HS-27A (cell line): ENCODE measurements around the gene CCR5.
"Not testable (repeated sequence)": the region's sequence is repeated elsewhere in the genome, so short reads cannot be mapped to it uniquely, and the experiment has no call there.

Source experiments
- DNase-seq: peaks from one replicate; pipeline ENCODE4 v3.0.0-alpha.2; 2012; ENCODE audit warnings: low read depth, missing footprints

CCR5 gene

DNA sequence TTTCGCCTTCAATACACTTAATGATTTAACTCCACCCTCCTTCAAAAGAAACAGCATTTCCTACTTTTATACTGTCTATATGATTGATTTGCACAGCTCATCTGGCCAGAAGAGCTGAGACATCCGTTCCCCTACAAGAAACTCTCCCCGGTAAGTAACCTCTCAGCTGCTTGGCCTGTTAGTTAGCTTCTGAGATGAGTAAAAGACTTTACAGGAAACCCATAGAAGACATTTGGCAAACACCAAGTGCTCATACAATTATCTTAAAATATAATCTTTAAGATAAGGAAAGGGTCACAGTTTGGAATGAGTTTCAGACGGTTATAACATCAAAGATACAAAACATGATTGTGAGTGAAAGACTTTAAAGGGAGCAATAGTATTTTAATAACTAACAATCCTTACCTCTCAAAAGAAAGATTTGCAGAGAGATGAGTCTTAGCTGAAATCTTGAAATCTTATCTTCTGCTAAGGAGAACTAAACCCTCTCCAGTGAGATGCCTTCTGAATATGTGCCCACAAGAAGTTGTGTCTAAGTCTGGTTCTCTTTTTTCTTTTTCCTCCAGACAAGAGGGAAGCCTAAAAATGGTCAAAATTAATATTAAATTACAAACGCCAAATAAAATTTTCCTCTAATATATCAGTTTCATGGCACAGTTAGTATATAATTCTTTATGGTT is at the start of gene CCR5:
Gene CCR5, plus strand, starts transcription at position 108 of the 680 bp plus-strand sequence. CDS start 1,957 bp downstream, outside the sequence.
- DNase-seq, result no peak

DNA sequence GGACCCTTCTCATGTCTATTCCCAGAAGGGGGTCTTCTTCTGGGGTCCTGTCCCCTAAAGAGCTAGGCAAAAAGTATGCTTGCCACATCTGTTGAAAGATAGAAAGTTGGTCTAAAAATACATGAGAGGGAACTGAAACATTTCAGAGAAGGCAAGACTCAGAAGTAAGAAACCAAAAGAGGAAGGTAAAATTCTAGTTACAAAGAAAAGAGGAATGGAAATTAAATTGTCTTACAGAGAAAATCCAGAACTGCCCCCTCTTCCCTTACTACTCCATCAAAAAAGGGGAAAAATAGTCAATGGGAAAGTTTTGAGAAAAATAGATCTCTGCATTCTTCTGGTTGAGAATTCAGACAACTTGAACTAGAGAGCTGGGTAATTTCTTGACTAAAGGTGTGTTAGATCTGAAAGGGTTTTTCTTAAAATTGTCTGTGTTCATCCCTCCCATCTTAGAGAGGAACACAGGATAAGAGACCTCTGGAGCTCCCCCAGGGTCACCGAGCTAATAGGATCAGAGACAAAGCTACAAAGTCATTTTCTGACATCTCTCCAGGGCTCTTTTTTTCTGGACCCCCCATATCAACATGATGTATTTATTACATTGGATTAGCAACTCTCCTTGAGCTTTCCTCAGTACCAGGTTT is 49.2 kb upstream of the CCR5 start:
- DNase-seq, result no peak

DNA sequence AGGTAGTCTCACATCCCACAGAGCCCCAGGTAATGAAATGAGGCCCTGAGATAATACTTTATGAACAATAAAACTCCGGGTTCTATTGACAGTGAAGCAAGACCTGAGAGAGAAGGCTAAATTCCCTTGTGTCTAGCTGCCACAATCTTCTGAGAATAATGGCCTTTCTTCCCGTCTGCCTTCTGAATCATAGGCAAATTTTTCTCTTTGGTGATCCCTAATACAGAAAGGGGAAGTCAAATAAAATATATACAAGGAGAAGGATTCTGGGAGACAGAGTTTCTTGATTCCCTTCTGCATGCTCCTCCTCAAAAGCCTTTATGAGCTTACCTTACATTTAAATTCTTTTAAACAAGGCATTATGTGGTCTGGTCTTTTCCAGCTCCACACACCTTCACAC is 46.7 kb upstream of the CCR5 start:
- no peak for DNase-seq

DNA sequence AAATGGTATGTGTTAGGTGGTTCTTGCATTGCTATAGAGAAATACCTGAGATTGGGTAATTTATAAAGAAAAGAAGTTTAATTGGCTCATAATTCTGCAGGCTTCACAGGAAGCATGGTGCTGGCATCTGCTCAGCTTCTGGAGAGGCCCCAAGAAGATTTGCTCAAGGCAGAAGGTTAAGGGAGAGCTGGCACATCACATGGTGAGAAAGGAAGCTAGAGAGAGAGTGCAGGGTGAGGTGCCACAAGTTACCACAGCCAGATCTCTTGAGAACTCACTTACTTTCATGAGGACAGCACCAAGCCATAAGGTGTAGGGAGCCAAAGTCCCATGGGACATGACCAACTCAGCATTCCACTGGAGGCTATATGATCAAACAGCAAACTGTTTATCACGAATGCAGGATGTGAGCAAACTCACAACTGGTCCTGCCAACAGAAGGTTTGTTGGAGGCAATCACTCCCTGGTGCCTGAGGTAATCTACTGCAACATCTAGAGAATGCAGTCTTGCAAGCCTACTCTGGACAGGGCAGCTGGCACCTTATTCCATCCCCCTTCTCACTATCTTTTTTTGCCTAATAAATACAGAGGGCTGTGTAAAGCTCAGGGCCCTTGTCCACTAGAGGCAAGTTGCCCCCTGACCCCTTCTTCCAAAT is 45.0 kb upstream of the CCR5 start:
- DNase-seq, result no peak

DNA sequence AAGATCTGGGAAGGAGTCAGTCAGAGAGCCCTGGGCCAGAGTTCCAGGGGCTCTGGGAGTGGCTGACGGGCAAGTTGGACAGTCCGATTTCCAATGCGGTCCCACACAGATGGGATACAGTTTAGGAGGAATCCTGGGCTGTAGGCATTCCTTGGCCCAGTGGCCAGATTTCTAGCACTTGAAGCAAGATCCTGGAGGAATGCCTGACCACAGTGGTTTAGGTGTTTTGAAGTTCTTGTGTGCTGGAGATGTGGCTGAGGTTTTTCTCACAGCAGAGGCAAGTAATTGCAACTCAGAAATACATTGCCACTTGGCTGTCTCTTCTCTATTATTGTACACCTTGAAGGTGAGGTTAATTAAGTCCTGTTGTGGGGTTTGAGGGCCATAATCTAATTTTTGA is 40.1 kb upstream of the CCR5 start:
- DNase-seq, result not testable (repeated sequence)

DNA sequence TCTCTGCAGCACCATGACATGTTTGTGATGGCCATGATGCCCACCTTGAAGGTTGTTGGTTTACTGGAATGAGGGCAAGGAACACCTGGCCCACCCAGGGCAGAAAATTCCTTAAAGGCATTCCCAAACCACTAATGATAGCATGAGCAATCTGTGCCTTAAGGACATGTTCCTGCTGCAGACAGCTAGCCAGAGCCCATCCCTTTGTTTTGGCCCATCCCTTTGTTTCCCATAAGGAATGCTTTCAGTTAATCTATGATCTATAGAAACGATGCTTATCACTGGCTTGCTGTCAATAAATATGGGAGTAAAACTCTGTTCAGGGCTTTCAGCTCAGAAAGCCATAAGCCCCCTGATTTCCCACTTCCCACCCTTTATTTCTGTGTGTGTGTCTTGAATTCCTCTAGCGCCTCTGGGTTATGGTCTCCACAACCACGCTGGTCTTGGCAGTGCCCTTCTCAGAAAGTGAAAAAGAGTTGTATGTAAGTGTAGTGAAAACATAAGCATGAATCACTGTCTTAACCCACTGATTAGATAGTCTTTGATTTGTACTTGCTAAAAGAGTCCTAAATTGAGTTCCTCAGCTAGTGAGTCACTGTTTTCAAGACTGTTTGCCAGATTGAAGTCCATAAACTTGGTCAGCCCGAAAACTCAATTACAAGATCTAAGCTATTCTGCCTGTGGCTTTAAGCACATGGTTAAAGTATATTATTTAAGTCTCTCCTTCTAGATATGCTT is 35.8 kb upstream of the CCR5 start:
- DNase-seq, result no peak

DNA sequence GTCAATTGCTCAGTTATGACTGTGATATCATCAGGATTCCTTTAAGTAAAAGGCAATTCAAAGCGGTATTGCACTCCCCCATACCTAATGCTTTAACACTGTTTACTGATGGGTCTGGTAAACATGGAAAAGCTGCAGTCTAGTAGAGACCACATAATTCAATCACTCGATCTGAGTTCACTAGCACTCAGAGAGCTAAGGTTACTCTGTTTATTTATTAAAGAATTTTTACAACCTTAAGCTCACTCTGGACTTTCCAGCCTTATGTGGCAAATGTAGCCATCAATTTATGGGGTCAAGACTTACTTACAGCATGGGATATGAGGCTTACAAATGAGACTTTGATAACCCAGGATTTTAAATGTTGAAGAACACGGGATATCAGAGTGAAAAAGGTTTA is 35.2 kb upstream of the CCR5 start:
- no peak for DNase-seq

DNA sequence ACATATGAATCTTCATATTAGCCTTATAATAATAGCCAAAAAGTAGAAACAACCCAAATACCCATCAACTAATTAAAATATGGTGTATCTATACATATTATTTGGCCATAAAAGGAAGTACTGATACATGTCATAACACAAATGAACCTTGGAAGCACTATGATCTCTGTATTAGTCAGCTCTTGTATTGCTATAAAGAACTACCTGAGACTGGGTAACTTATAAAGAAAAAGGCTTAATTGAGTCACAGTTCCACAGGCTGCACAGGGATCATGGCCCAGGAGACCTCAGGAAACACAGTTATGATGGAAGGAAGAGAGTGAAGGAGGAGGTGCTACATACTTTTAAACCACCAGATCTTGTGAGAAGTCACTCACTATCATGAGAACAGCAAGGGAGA is 32.8 kb upstream of the CCR5 start:
- DNase-seq, result no peak

DNA sequence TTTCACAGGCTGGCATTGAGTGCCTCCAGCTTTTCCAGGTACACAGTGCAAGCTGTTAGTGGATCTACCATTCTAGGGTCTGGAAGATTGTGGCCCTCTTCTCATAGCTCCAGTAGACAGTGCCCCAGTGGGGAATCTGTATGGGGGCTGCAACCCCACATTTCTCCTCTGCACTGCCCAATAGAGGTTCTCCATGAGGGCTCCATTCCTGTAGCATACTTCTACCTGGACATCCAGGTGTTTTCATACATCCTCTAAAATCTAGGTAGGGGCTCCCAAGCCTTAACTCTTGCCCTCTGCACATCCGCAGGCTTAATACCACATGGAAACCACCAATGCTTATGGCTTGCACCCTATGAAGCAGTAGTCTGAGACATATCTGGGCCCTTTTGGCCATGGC is 31.9 kb upstream of the CCR5 start:
- no peak for DNase-seq

DNA sequence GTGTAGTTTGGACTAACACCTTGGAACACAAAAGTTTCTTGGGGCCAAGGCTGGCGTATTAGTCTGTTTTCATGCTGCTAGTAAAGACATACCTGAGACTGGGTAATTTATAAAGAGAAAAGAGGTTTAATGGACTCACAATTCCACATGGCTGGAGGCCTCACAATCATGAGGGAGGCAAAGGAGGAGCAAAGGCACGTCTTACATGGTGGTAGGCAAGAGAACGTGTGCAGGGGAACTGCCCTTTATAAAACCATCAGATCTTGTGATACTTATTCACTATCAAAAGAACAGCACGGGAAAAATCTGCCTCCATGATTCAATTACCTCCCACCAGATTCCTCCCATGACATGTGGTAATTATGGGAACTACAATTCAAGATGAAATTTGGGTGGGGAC is 26.3 kb upstream of the CCR5 start:
- no peak for DNase-seq

DNA sequence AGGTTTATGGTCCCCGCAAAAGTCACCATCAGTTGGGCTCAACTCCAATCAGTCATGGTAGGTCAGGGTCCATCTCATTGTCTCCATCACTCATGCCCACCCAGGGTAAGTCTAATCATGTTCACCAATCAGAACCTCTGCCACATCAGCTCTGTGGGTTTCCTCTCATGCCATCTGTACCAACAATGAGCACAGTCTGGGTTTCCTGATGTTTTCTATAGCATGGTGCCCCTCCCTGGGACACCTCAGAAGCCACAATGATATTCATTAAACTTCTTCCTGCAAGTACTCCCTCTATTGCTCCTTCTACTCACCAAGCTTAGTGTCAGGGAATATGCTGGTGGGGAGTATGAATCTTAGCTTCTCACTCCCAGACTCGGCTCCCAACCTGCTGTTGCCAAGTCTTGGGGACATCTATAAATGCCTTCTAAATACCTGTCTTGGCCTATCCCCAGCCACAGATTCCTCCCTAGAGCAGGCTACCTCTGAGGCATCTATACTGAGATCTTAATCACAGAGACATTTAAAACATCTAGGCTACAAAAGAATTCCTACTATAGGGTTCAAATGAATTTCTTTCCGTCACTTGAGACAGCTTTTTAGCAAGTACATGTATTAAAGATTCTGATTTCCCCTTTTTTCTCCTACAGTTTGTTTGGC is 21.8 kb upstream of the CCR5 start:
- no peak for DNase-seq

DNA sequence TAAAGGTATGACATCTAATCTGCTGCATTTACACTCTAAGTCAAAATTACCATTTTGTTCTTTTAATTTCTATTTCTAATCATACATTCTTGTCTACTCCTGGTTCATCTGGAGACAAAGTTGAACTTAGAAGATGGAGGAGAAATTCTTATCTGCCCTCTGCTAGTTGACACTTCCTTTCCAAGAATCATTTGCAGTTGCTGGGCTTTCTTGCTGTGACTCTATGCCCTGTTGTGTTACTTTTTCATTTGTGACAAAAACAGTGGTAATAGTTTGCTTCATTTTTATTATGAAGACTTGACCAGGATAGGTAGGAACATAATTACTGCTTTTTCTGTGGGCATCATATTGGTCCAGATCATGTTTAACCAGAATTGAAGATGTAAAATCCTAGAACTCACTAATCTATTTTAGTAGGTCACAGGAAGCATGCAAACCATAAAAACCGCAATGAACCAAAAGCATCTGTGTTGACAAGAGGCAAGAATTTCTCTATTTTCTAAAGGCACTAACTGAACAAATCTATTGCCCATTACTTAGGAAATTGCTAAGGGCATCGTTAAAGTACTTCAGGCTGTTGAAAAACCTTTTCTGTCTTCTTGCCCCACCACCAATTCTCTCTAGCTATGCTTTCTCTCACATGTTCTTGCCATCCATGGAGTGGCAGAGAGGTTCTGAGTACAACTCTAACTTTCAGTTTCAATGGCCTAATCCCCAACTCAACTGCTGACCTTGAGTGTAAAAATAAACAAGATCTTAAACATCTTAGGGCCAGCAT is 21.1 kb upstream of the CCR5 start:
- no peak for DNase-seq

DNA sequence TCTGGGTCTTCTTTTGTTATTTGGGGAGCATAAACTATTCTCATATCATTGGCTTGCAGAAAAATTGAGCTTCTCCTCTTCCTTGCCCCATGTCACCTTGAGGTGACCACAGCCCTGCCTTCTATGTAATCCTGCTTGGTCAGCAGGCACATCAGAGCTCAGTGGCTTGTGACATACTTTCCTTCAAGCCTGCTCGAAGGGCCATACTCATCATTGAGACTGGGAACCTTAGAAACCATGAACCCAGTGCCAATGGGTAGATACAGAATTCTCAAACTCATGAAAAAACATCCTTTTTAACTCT is 20.5 kb upstream of the CCR5 start:
- DNase-seq, result no peak

DNA sequence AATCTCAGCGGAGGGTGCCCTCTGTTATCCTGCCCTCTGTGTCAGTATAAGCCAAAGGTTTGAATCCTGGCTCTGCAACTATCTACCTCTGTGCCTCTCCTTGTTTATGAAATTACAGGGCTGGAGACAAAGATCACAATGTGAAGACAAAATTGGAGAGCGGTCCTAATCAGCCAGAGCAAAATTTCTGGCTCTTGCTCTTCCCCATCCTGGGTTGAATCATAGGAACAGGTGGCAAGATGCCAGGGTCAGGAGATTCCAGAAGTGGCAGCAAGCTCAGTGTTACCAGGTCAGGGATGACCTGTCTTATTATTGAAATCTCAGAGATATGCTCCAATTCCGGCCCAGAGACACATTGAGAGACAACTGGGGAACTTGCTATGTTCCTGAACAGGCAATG is 19.1 kb upstream of the CCR5 start:
- no peak for DNase-seq

DNA sequence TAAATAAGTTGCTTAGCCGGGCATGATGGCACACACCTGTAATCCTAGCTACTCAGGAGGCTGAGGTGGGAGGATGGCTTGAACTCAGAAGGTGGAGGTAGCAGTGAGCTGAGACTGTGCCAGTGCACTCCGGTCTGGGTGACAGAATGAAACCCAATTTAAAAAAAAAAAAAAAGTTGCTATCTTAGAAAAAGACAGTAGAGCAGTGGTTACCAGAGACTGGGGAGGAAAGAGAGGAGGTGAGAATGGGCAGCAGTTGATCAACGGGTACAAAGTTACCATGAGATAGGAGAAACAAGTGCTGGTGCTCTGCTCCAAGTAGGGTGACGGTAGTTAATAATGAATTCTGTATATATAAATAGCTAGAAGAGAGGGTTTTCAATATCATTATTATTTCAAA is 17.7 kb upstream of the CCR5 start:
- no peak for DNase-seq

DNA sequence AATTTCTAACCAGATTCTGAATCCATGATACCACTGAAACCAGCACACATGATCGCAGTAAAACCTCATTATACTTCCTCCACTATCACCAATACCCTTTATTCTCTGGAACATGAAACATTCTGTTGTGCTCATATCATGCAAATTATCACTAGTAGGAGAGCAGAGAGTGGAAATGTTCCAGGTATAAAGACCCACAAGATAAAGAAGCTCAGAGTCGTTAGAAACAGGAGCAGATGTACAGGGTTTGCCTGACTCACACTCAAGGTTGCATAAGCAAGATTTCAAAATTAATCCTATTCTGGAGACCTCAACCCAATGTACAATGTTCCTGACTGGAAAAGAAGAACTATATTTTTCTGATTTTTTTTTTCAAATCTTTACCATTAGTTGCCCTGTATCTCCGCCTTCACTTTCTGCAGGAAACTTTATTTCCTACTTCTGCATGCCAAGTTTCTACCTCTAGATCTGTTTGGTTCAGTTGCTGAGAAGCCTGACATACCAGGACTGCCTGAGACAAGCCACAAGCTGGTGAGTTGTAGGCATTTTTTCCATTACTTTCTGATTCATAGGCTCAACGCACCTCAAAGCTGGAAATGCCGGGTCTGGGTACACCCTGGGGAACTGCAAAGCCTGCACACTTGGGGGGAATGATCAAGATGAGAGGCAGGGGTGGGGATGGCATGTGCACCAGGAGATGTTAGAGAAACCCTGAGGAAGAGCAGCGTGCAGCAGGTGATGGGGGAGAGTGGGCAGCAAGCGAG is 16.9 kb upstream of the CCR5 start, which contains the start of gene CCR2:
Gene CCR2, plus strand, starts transcription at position 465 of the 764 bp plus-strand sequence. CDS start 3,417 bp downstream, outside the sequence.
- DNase-seq, result no peak

DNA sequence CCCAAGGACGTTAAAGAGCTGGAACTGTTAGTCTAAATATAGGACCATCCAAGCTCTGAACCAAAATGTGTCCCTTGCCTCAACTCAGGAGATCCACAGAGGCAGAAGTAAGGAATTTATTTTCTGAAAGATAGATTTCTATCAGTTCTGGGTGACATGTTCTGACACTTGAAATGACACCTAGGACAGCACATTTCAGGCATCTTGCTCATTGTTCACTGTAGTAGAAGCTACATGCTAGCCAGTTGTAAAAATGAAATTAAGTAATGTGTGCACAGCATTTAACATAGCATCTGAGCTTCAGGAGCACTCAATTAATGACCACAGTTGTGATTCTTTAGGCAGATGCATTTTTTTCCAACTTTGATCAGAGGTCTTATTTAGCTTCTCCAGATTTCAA is 16.3 kb upstream of the CCR5 start:
- no peak for DNase-seq

DNA sequence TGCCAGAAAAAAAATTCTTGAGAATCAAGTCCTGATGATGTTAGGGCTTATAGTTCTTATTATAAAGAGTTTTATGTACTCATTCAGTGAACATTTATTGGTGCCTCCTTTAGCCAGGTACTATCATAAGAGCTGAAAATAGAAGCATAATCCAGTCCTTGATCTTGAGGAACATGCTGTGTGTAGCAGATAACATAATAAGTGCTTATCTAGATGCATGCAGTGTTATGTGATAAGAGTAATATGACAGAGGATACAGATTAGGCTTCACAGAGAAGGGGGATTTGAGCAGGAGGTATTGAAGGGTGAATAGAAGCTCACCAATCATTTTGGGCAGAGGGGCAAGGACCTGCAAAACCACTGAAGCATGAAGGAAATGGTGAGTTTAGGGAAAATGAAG is 15.8 kb upstream of the CCR5 start:
- DNase-seq, result no peak

DNA sequence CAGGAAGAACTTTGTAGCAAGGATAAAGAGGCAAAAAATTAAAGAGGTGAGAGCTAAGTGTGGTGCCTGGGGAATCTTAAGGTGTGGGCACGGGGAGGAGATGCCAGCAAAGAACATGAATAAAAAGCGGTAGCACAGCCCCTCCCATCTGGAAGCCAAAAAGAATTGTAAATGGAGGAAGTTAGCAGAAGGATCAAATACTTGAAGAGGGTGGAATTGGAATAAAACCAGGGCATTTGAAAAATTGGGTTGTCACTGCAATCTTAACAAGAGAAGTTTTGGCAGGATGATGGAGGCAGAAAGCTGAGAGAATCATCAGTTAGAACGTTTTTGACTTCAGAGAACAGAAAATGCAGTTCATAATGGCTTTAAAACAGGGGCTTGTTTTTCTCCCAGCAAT is 14.5 kb upstream of the CCR5 start:
- no peak for DNase-seq

DNA sequence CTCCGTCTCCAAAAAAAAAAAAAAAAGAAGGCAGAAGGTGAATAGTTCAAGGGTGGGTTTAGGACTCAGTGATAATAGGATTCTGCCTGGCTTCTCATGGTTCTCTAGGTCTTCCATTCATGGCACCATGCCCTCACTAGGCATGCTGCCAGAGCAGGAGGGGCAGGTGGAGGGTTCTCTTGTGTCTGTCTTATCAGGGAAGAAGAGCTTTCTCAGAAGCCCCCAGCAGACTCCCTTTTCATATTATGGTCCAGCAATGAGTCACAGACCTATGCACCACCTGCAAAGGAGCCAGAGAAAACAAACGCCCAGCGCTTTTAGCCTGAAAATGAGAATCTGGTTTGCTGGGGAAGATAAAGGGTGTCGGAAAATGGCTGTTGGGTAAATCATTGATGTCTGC is 13.8 kb upstream of the CCR5 start:
- DNase-seq, result no peak

DNA sequence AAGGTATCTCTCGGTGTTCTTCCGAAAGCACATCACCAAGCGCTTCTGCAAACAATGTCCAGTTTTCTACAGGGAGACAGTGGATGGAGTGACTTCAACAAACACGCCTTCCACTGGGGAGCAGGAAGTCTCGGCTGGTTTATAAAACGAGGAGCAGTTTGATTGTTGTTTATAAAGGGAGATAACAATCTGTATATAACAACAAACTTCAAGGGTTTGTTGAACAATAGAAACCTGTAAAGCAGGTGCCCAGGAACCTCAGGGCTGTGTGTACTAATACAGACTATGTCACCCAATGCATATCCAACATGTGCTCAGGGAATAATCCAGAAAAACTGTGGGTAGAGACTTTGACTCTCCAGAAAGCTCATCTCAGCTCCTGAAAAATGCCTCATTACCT is 12.3 kb upstream of the CCR5 start:
- no peak for DNase-seq
